OCI-LY7 (cell line): ENCODE results near the gene ASIC3.

Experiments
- EZH2phosphoT487 ChIP-seq: fragments of 200-600 bp; sonication (generic); IDR thresholded peaks from 2 replicates; pipeline ENCODE4 v1.6.1; 2018; ENCODE audit warnings: low read depth, borderline replicate concordance, mild to moderate bottlenecking, mixed run types, antibody characterized with exemption, low read length, moderate library complexity, mixed read lengths
- TF ChIP-seq, protein P1 (sequence below): fragments of 200-600 bp; sonication (generic); conservative IDR thresholded peaks from 2 replicates; pipeline ENCODE4 v1.5.1; 2014; ENCODE audit warnings: mild to moderate bottlenecking, antibody characterized with exemption, low read length, moderate library complexity, mixed read lengths

GRCh38 chr7:151075978-151076426 lies 27.7 kb downstream of the ASIC3 start:
- TF ChIP-seq, protein P1, sequence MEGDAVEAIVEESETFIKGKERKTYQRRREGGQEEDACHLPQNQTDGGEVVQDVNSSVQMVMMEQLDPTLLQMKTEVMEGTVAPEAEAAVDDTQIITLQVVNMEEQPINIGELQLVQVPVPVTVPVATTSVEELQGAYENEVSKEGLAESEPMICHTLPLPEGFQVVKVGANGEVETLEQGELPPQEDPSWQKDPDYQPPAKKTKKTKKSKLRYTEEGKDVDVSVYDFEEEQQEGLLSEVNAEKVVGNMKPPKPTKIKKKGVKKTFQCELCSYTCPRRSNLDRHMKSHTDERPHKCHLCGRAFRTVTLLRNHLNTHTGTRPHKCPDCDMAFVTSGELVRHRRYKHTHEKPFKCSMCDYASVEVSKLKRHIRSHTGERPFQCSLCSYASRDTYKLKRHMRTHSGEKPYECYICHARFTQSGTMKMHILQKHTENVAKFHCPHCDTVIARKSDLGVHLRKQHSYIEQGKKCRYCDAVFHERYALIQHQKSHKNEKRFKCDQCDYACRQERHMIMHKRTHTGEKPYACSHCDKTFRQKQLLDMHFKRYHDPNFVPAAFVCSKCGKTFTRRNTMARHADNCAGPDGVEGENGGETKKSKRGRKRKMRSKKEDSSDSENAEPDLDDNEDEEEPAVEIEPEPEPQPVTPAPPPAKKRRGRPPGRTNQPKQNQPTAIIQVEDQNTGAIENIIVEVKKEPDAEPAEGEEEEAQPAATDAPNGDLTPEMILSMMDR: no peak
- no peak for TF ChIP-seq EZH2phosphoT487
